Endothelial cell (in vitro differentiated cells): ENCODE results near the gene TICAM1. TPM values are rescaled to one million over a fixed set of nuclear protein-coding genes. Genes with fewer than 3 reads are reported as not detected.
"Not testable (repeated sequence)": the region's sequence is repeated elsewhere in the genome, so short reads cannot be mapped to it uniquely, and the experiment has no call there.

Experiments used
- DNase-seq: peaks from one replicate; pipeline ENCODE4 v3.0.0; 2021; ENCODE audit warnings: low spot score
- H3K27ac Mint-ChIP-seq: one replicate; pipeline ENCODE4 v1.8.0; 2021; ENCODE audit warnings: mixed read lengths, inconsistent platforms; ENCODE audit not compliant: unreplicated experiment
- H3K27me3 Mint-ChIP-seq: one replicate; pipeline ENCODE4 v1.8.0; 2021; ENCODE audit warnings: mild to moderate bottlenecking, moderate library complexity, mixed read lengths, inconsistent platforms; ENCODE audit not compliant: unreplicated experiment
- H3K36me3 Mint-ChIP-seq: one replicate; pipeline ENCODE4 v1.8.0; 2021; ENCODE audit warnings: mild to moderate bottlenecking, low read depth, mixed read lengths, inconsistent platforms; ENCODE audit not compliant: unreplicated experiment
- H3K4me1 Mint-ChIP-seq: one replicate; pipeline ENCODE4 v1.8.0; 2021; ENCODE audit warnings: mild to moderate bottlenecking, mixed read lengths, inconsistent platforms; ENCODE audit not compliant: unreplicated experiment
- H3K4me3 Mint-ChIP-seq: one replicate; pipeline ENCODE4 v1.8.0; 2021; ENCODE audit warnings: mild to moderate bottlenecking, mixed read lengths, inconsistent platforms; ENCODE audit not compliant: unreplicated experiment
- H3K9me3 Mint-ChIP-seq: one replicate; pipeline ENCODE4 v1.8.0; 2021; ENCODE audit warnings: mixed read lengths, inconsistent platforms; ENCODE audit not compliant: unreplicated experiment
- total RNA-seq: library from RNA; stranded (reverse); fragmentation: NEBNext Ultra II Directional; extraction: Animal tissue kit (Norgen Biotek cat#: 25700); gene quantifications from one replicate; pipeline ENCODE4 v1.2.1, GENCODE V29; 2021; ENCODE audit not compliant: unreplicated experiment
- TF ChIP-seq, protein P1 (sequence below): fragments of 200-600 bp; sonication (generic); IDR thresholded peaks from one replicate; pipeline ENCODE4 v1.5.0; 2021; ENCODE audit warnings: antibody characterized with exemption; ENCODE audit not compliant: unreplicated experiment

Gene TICAM1
- total RNA-seq, 1 donor from 2014 or later: 3.5 TPM

- no peak overlapping the region for H3K4me3 Mint-ChIP-seq
- peak; percentile 84 for DNase-seq
- no peak overlapping the region for H3K27ac Mint-ChIP-seq
- H3K4me1 Mint-ChIP-seq: no peaks in the 10 kb centered on the region
- TF ChIP-seq, protein P1, sequence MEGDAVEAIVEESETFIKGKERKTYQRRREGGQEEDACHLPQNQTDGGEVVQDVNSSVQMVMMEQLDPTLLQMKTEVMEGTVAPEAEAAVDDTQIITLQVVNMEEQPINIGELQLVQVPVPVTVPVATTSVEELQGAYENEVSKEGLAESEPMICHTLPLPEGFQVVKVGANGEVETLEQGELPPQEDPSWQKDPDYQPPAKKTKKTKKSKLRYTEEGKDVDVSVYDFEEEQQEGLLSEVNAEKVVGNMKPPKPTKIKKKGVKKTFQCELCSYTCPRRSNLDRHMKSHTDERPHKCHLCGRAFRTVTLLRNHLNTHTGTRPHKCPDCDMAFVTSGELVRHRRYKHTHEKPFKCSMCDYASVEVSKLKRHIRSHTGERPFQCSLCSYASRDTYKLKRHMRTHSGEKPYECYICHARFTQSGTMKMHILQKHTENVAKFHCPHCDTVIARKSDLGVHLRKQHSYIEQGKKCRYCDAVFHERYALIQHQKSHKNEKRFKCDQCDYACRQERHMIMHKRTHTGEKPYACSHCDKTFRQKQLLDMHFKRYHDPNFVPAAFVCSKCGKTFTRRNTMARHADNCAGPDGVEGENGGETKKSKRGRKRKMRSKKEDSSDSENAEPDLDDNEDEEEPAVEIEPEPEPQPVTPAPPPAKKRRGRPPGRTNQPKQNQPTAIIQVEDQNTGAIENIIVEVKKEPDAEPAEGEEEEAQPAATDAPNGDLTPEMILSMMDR: peak; percentile 72
- H3K9me3 Mint-ChIP-seq: no peaks in the 10 kb centered on the region
- no peaks in the 10 kb centered on the region for H3K27me3 Mint-ChIP-seq
- peaks cover 7% of the 10 kb centered on the region for H3K36me3 Mint-ChIP-seq
Observed at GRCh38 chr19:4851551-4852290, 20.2 kb upstream of the TICAM1 start.

- no peaks in the 10 kb centered on the region for H3K4me1 Mint-ChIP-seq
Observed at GRCh38 chr19:4849019-4849418, 17.5 kb upstream of the TICAM1 start.

GRCh38 chr19:4847190-4847973 lies 15.9 kb upstream of the TICAM1 start:
- H3K36me3 Mint-ChIP-seq: peaks cover 14% of the 10 kb centered on the region
- H3K4me3 Mint-ChIP-seq: no peak overlapping the region
- H3K4me1 Mint-ChIP-seq: no peaks in the 10 kb centered on the region

More at GRCh38 chr19:4849019-4849418, 17.5 kb upstream of the TICAM1 start:
- Mint-ChIP-seq H3K27me3 (peaks cover 1% of the 10 kb centered on the region), H3K4me3 (no peak overlapping the region), H3K9me3 (no peaks in the 10 kb centered on the region), H3K36me3 (peaks cover 5% of the 10 kb centered on the region), H3K27ac (no peak overlapping the region)
- TF ChIP-seq, protein P1: no peak
- no peak for DNase-seq

DNA sequence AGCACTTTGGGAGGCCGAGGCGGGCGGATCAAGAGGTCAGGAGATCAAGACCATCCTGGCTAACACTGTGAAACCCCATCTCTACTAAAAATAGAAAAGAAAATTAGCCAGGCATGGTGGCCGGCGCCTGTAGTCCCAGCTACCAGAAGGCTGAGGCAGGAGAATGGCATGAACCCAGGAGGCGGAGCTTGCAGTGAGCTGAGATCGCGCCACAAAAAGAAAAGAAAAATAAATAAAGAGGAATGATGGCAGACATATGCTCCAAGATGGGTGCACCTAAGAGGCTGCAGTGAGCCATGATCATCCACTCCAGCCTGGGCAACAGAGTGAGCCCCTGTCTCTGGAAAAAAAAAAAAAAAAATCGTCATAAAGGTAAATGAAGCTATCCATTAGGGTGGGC lies 14.5 kb upstream of the TICAM1 start:
- H3K27me3 Mint-ChIP-seq, H3K9me3 Mint-ChIP-seq, H3K4me3 Mint-ChIP-seq, H3K4me1 Mint-ChIP-seq, DNase-seq, H3K27ac Mint-ChIP-seq: not testable (repeated sequence)
- H3K36me3 Mint-ChIP-seq: peaks cover 16% of the 10 kb centered on the region

More at GRCh38 chr19:4847190-4847973, 15.9 kb upstream of the TICAM1 start:
- TF ChIP-seq, protein P1: no peak
- H3K9me3 Mint-ChIP-seq: no peaks in the 10 kb centered on the region
- H3K27me3 Mint-ChIP-seq: peaks cover 3% of the 10 kb centered on the region
- no peak overlapping the region for H3K27ac Mint-ChIP-seq
- DNase-seq: no peak

GRCh38 chr19:4844348-4845179 lies 13.1 kb upstream of the TICAM1 start:
- peaks cover 23% of the 10 kb centered on the region for H3K36me3 Mint-ChIP-seq
- TF ChIP-seq, protein P1: no peak
- peaks cover 3% of the 10 kb centered on the region for H3K27me3 Mint-ChIP-seq
- no peaks in the 10 kb centered on the region for H3K9me3 Mint-ChIP-seq
- no peak overlapping the region for H3K4me3 Mint-ChIP-seq
- H3K27ac Mint-ChIP-seq: no peak overlapping the region
- DNase-seq: no peak
- H3K4me1 Mint-ChIP-seq: no peaks in the 10 kb centered on the region
